SKM-1 (cell line): Measurements from ENCODE around the gene ELMOD3.
"Not testable (repeated sequence)": the region's sequence is repeated elsewhere in the genome, so short reads cannot be mapped to it uniquely, and the experiment has no call there.

Experiments
- DNase-seq: peaks from one replicate; lab custom pipeline; 2025; ENCODE audit not compliant: unreplicated experiment; lab: John Stamatoyannopoulos, UW

Gene ELMOD3

DNA sequence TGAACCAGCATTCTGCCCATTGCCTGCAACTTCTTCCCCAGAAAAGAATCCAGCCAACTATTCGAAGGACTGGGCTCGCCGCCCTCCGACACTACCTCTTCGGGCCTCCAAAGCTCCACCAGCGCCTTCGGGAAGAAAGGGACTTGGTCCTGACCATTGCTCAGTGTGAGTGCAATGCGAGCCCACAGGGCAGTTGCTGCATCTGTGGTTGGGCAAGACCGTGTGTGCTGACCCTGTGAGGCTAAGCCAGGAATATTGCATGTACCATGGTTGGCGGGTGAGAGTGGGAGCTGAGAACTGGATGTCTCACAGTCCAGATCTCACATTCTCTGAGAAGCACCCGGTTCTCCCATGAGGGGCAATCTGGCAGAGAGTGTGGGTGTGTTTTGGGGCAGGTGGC is 16.5 kb downstream of the ELMOD3 start:
- no peak for DNase-seq

DNA sequence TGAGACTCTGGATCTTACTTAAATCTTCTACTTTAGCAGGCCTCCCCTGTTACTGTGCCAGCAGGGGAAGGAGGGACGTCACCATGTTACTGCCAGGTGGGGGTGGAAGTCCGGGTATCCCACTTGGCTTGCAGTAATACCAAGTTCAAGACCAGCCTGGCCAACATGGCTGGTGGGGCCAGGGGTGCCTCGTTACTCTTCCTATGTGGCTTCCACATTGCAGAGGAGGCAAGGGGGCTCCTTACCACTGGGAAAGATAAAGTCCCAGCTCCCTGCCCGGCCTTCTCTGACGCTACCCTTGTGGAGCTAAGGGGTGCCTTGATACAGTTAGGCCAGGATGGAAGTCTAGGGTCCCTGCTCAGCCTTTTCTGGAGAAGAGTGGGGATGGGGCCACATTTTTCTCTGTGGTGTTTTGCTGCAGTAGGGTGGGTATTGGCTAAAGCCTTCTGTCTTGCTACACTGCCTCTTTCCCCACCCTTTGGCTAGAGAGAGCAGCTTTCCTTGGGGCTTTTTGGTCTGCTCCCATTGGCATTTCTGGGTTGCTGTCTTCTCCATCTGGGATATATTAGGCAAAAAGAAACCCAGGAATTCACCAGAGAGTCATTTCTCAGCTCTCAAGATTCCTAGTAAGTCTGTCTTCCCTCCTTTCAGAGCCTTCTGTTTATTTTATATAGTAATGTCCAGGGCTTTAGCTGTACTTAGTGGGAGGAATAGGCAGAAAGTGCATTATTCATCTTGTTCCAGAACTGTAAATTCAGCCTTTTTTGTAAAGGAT is 21.9 kb downstream of the ELMOD3 start:
- DNase-seq: no peak

DNA sequence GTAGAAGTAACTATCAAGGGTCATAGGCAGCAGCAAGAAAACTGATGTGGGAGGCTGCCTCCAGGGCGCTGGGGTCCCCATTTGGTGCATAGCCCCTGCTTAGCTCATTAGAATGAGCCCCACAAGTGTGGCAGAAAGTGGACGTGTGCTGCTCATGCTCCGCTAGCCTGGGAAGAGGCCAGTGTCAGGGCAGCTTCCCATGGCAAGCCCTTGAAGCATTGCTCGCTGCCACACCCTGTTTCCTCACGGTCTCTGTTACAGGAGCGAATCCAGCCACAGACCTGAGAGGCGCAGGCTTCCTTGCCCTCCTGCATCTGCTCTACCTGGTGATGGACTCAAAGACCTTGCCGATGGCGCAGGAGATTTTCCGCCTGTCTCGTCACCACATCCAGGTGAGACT is 22.5 kb downstream of the ELMOD3 start:
- no peak for DNase-seq

DNA sequence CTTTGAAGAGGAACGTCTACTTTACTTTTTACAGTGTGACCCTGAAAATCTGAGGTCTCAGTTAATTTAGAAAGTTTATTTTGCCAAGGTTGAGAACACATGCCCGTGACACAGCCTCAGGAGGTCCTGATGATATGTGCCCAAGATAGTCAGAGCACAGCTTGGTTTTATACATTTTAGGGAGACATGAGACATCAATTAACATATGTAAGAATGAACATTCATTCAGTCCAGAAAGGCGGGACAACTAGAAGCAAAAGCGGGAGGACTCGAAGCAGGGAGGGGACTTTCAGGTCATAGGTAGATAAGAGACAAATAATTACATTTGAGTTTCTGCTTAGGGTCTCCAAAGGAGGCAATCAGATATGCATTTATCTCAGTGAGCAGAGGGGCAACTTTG is 23.7 kb downstream of the ELMOD3 start:
- no peak for DNase-seq

DNA sequence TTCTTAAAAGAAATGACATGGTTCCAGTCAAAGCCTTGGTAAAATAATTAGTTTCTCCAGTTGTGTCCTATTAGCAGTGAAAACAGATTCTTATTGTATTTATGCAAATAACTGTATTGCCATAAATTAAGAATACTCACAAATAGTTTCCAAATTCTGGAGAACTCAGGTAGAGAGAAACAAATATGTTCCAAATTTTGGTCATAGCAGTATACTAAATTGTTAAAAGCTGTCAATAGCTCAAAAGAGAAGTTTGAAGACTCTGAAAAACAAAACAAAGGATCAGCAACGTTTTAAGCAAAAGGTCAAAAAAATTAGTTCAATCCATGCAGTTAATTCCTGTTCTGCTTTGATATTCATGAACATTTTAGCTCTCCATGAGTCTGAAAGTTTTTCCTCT is 25.5 kb downstream of the ELMOD3 start:
- DNase-seq: no peak

DNA sequence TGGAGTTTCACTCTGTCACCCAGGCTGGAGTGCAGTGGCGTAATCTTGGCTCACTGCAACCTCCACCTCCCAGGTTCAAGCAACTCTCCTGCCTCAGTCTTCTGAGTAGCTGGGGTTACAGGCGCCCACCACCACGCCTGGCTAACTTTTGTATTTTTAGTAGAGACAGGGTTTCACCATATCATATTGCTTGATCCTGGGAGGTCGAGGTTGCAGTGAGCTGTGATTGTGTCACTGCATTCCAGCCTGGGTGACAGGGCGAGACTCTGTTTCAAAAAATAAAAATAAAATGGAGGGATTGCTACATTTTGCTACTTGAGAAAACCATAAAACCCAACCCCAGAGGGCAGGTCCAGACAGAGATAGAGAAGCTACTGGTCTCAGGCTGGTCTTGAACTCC is 28.6 kb downstream of the ELMOD3 start:
- not testable (repeated sequence) for DNase-seq

DNA sequence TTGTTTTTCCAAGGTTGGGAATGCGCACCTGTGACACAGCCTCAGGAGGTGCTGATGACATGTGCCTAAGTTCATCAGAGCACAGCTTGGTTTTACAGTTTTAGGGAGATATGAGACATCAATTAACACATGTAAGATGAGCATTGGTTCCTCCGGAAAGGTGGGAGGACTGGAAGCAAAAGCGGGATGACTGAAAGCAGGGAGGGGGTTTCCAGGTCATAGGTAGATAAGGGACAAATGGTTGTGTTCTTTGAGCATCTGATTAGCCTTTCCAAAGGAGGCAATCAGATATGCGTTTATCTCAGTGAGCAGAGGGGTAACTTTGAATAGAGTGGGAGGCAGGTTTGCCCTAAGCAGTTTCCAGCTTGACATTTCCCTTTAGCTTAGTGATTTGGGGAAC is 29.3 kb downstream of the ELMOD3 start:
- no peak for DNase-seq

DNA sequence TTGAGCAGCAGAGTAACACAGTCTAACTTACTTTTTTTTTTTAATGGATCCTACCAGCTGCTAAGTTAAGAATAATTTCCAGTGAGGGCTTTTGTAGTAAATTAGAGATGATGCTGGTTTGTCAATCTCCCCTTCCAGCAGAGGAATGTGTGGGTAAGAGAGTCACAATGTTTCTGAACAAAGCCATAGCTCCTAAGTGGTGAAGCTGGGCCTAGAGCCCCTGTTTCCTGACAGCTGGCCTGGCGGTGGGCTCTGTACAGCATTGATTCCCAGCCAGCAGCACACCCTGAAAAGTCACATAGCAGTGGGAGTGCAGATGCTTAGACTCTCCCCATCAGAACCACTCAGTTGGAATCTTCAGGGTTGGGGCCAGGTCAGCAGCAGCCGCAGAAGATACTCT is 31.2 kb downstream of the ELMOD3 start:
- no peak for DNase-seq

DNA sequence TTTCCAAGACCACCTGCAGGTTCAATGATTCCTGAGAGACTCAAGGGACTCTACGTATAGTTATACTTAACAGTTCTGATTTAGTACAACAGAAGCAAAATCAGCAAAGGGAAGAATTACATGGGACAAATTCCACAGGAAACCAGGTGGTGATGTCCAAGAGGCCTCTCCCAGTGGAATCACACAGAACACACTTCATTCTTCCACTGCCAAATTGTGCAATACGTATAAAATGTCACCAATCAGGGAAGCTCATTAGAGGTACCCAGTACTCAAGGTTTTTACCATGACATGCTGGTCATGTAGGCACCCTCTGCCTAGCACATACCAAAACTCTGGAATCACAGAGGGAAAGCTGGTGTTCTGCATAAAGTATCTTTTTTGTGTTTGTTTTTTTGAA is 33.2 kb downstream of the ELMOD3 start:
- DNase-seq: no peak

DNA sequence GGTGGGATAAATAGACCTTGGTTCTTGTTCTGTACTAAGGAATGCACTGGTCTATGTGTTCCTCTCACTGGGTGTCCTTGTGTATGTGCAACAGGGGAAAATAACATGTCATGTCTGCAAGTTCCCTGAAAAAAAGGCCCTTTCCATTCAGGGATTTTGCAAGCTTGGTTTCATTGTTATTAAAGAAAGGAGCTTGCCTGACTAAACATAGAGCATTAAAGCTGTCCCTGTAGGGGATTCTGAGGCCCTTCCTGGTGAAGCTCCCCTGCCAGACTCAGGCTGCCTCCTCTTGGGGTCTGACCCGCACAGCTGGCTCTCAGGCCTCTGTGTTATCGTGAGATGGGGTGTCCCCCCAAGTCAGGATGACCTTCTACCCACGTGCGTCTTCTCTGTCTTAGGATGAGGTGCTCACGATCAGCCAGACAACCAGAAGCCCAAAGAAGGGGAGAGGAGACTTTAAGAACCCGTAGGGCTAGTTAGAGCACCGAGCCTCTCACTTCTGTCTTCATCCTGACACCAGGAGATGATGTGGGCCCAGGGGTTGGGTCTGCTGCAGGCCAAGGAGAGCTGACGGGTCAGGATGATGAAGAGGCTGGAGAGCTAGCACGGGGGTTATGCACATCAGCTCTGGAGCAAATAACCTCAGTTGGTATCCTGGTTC is 34.4 kb downstream of the ELMOD3 start:
- no peak for DNase-seq

DNA sequence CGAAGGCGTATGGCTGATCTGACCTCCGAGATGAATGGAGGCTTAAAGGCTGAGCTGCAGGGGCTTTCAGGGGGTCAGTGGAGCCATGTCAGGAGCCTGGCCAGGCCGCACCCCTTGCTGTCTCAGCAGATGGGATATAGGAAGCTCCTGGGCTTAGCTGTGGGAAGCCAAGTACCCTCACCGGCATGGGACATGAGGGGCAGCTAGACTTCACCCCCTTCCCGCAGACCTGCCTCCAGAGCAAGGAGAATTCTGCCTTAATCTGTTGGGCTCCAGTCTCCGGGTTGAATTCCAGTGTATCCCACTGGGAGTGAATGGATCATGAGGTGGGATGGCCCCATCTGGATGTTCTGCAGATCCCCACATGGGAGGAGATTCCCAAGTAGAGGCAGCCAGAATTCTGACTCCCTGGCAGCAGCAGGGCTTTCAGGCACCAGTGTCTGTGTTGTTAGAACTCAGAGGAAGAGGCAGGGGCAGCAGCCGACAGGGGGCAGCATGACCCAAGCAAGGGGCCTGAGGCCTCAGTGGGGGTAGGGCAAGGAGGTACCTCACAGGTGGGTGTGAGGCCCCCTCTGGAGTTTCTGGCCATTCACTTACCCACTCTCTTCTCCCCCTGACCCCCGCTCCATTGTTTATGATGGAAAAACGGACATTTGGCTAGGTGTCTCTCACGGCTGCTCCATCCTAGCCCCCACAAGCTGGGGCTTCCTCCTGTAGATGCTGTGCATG is 36.5 kb downstream of the ELMOD3 start:
- DNase-seq: peak; percentile 45

DNA sequence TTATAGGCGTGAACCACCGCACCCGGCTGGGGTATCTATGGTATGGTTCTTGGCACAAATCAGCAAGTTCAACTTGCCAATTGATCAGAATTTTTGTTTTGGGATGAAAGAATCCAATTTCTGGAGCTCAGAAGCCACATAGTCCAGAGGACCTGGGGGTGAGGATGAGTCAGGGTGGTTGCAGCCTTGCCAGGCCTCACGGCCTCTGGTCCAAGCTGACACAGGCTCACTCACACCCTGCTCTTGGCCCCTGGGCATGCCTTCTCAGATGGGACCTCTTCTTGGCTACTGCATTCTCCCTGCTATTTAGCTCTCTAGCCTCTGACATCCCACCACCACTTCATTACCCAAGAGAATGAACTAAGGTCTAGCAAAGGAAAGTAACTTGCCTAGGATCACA is 39.3 kb downstream of the ELMOD3 start:
- DNase-seq: no peak

DNA sequence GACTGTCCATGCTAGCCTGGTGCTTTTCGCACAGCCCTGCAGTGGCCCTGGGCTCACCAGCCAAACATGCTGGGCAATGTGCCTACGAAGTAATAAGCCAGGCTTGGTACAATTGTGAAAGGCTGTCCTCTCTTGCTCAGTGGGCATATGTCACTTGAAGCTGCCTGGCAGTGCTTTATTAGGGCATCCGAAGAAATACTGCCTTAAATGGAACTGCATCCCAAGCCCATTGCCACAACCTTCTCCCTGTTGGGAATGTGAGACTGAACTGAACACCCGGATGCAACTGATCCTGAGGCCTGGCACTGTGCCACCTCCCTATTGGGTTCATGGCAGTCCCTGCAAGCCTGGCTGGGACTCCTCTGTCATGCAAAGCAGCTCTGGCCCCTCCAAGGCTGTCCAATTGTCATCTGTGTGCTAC is 39.7 kb downstream of the ELMOD3 start:
- no peak for DNase-seq

DNA sequence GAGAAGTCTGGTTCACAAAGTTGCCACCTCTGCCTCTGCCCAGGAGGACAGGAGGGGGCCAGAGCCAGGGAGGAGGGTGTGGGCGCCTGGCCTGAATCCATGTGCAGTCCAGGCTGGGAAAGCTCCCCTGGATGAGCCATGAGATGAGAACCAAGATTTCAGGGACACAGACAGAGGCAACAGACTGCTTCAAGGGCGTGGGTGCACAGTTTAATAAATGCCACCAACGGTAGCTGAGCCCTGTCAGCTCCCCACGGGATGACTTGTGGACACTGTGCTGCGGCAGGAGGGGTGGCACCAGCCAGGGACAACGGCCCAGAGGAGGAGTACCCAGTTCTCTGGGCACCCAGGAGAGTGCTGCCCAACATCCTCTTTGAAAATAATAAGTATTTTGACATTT is 40.4 kb downstream of the ELMOD3 start:
- no peak for DNase-seq

DNA sequence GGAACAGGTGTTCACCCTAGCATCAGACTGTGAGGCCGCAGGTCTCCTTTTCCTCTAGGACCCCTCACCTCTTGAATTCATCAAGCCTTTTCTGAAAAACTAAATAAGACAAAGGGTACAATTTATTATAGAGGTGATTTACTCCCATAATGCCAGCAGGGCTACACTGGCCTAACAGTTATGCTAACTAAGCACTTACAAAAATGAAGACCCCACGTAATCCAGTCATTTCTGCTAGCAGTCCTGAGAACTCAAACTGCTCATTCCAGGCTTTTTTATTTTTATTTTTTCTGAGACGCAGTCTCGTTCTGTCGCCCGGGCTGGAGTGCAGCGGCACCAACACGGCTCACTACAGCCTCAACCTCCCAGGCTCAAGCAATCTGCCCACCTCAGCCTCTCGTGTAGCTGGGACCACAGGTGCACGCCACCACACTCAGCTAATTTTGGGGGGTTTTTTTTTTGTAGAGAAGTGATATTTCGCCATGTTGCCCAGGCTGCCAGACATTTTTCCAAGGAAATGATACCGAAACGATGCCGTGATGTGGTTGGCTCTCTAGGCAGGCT is 41.4 kb downstream of the ELMOD3 start:
- no peak for DNase-seq

DNA sequence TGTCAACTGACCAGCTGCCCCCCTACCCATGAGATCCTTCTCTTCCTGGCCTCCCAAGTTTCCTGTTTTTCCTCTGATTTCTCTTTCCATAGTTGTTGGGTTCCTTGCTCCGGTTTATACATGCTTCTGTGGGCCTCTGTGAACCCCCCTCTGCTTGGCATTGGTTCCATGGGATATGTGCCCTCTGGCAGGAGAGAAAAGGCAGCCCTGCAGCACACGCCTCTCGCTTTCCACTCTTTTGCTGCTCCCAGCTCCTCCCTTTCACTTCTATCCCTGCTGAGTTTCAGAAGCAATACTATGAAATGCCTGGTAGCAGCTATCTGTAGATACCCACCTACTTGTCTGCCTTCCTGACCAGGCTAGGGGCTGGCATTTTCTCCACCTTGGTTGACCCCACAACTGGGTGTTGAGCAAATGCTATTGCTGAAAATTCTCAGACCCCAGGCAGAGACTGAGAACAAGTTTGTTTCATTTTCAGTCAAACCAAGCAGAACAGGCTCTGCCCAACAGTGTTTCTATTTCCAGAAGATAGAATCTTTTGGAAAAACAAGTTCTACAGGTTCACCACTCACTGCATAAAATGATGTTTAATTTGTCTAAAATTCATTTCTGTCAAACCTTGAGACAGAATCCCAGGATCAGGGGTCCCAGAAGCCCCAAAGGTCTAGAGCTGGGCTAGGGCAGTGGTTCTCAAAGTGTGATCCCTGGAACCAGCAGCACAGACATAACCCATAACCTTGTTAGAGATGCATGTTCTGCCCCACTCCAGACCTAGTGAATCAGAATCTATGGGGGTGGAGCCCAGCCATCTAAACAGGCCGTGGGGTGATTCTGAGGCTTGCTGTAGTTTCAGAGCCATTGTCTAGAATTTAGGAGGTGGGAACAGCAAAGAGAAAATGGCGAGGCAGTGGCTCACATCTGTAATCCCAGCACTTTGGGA is 42.2 kb downstream of the ELMOD3 start:
- no peak for DNase-seq

DNA sequence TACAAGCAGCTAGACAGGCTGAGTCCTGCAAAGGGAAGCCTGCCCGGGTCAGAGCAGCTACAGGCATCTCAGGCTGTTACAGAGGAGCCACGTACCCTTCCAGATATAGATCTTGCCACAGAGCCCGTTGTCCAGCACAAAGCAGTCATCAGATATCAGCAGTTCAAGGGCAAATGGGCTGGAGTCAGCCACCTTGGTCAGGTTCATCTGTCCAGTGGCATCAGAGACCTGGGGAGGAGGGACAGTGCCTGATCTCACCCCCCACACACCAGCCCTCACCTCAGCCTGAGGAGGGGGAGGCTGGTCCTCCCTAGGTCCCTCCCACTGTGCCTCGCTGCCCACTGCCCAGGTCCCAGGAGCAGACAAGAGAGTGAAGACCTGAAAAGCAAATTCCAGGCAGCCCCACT is 43.4 kb downstream of the ELMOD3 start:
- no peak for DNase-seq

DNA sequence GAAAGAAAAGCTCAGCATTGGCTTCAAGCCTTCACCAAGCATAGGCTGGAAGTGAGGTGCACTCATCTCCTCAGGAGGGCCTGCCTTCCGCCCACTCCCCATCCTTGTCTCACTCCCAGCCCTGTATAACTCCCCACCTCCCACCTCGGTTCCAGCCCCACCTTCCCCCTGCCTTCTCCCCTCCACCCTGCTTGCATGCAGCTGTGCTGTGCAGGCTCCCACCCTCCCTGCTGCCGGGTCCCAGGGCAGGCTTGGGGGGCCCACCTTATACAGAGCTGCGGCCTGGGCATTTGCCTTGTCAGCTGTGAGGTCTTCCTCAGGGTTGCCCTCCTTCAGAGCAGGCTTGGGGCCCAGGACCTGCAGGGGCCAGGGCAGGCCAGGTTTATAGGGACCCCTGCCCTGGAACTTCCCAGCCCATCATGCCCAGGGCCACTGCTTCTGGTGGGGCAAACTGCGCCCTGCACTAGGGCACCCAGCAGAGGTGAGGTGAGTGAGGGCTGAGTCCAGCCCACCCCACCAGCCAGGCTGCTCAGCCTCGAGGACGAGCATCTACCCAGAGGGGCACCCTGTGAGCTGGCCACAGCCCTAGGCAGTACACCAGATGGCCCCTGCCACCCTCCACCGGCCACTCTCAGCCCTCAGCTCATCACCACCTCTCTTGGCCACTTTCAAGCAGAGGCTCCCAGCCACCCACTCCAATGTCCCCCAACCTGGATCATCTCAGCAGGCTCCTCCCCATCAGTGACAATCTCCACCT is 44.0 kb downstream of the ELMOD3 start:
- DNase-seq: no peak

DNA sequence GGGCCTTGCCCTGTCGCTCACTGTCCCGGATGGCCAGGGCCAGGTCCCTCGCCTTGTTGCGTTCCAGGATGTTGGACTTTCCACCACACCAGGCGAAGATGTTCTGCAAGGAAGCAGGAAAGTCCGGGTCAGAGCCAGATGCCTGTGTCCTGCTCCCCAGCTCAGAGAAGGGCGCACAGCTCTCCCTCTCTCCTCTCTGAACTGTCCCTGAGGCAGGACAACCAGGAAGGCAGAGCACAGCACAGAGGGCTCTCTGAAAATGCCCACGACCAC is 44.5 kb downstream of the ELMOD3 start:
- no peak for DNase-seq

DNA sequence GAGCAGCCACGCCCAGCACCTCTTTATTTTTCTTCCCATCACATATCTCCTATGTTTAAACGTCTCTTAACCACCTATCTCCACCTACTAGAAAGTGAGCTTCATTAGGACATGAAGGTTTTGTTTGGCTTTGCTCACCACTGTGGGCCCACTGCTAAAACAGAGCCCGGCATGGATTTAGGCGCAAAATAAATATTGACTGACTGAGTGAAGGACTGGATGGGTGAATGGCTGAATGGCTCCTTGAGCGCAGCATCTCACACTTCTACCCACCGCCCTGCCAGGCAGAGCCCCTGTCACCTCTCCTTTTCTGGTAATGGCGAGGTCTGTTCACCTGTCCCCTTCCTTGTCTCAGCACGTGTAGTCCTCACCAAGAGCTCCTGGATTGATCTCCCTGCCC is 45.5 kb downstream of the ELMOD3 start:
- no peak for DNase-seq
